GM21737 (cell line): Measurements from ENCODE around the gene RNF44.

Source experiments
- ATAC-seq: cut with Tn5 transposase; IDR thresholded peaks from one replicate; pipeline ENCODE4 v1.9.1; 2021; ENCODE audit warnings: mild to moderate bottlenecking, moderate library complexity; ENCODE audit not compliant: unreplicated experiment

Gene RNF44

GRCh38 chr5:176536132-176536901, 885 bp downstream of the RNF44 start:
- ATAC-seq, result peak; percentile 20

GRCh38 chr5:176535664-176536131, 1.5 kb downstream of the RNF44 start:
- no peak for ATAC-seq

- ATAC-seq, result no peak
These were observed 2.0 kb downstream of the RNF44 start for GRCh38 chr5:176535101-176535663.

- no peak for ATAC-seq
These were observed 2.6 kb downstream of the RNF44 start for GRCh38 chr5:176534640-176535039.

GRCh38 chr5:176533894-176534611, 3.1 kb downstream of the RNF44 start:
- ATAC-seq, result no peak

GRCh38 chr5:176533390-176533789, 3.8 kb downstream of the RNF44 start:
- ATAC-seq, result no peak

GRCh38 chr5:176532795-176533194, 4.4 kb downstream of the RNF44 start:
- ATAC-seq, result no peak

- ATAC-seq, result no peak
These were observed 5.2 kb downstream of the RNF44 start for GRCh38 chr5:176531902-176532493.

- no peak for ATAC-seq
These were observed 6.0 kb downstream of the RNF44 start for GRCh38 chr5:176530983-176531901.

- ATAC-seq, result no peak
These were observed 6.7 kb downstream of the RNF44 start for GRCh38 chr5:176530393-176530982.

- no peak for ATAC-seq
These were observed 7.5 kb downstream of the RNF44 start for GRCh38 chr5:176529741-176530141.

- no peak for ATAC-seq
These were observed 8.0 kb downstream of the RNF44 start for GRCh38 chr5:176529116-176529740.

GRCh38 chr5:176528761-176529115, 8.5 kb downstream of the RNF44 start:
- ATAC-seq, result no peak

- no peak for ATAC-seq
These were observed 8.9 kb downstream of the RNF44 start for GRCh38 chr5:176528301-176528700.

GRCh38 chr5:176527246-176528222, 9.7 kb downstream of the RNF44 start:
- ATAC-seq, result no peak

- ATAC-seq, result no peak
These were observed 10.7 kb downstream of the RNF44 start for GRCh38 chr5:176526462-176526861.

GRCh38 chr5:176525677-176526076, 11.5 kb downstream of the RNF44 start:
- no peak for ATAC-seq

- ATAC-seq, result no peak
These were observed 12.2 kb downstream of the RNF44 start for GRCh38 chr5:176524987-176525386.

GRCh38 chr5:176524138-176524537, 13.1 kb downstream of the RNF44 start:
- ATAC-seq, result no peak
